Muscle of arm (tissue), 12 donors: ENCODE measurements around the gene KPNA4. TPM values are rescaled to one million over a fixed set of nuclear protein-coding genes. Genes with fewer than 3 reads are reported as not detected.
"Not testable (repeated sequence)": the region's sequence is repeated elsewhere in the genome, so short reads cannot be mapped to it uniquely, and the experiment has no call there.

ENCODE experiments used
- DNase-seq: peaks from one replicate; pipeline ENCODE4 v3.0.0-alpha.2; 2013
- polyA plus RNA-seq, 12 donors: library from polyadenylated mRNA; unstranded; fragments of 120-200 nt; gene quantifications; one replicate each; pipeline ENCODE4 v1.2.1, GENCODE V29; 2013; ENCODE audit not compliant: insufficient read length in 12 of 12

Gene KPNA4
- polyA plus RNA-seq, 12 donors: 27.3 to 84.4 (median 76.1) TPM; not detected in 1

DNA sequence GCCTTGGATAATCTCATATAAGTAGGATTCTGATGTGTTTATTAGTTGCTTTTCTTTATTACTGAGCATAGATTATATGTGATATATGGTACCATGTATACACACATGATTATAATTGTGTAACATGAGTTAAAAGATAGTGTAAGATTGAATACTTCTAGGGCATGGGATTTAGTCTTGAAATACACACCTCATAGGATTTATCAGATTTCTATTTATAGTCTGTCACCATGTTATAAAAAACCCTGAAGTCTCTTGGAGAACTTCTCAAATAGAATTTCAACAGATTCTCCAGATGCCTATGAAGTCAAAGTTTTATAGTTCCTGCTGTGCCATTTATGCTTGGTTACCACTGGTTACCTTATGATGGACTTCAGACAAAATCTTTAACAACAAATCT is 11.2 kb upstream of the KPNA4 start:
- DNase-seq: no peak

DNA sequence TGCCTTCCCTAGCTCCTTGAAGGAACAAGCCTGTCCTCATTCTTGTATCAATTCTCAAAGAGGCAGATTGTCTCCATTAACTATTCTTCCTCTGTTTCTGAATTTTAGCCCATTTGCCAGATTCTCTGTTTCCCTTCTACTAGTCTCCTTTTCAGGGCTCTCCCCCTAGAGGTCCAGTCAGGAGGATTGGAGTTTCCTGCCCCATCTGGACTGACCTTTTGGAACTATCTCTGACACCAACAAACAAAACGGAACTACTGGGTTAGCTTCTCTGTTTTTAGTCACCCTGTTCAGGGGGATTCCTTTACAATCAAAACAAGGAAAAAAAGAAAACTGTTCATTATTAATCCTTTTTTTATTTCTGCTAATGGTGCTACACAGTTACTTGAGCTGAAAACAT is 10.2 kb upstream of the KPNA4 start:
- DNase-seq: no peak

DNA sequence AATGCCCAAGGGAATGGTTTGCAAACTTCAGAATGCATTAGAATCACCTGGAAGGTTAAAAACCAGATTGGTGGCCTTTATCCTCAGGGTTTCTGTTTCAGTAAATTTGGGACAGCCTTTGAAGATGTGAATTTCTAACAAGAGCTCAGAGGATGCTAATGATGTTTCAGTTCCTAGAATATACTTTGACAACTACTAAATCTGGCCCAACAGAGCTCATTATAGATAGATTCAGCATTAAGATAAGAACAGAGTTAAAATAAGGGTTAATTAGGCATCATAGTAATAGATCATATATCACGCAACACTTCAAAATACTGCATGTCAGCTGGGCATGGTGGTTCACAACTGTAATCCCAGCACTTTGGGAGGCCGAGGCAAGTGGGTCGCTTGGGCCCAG is 9.3 kb upstream of the KPNA4 start:
- no peak for DNase-seq

DNA sequence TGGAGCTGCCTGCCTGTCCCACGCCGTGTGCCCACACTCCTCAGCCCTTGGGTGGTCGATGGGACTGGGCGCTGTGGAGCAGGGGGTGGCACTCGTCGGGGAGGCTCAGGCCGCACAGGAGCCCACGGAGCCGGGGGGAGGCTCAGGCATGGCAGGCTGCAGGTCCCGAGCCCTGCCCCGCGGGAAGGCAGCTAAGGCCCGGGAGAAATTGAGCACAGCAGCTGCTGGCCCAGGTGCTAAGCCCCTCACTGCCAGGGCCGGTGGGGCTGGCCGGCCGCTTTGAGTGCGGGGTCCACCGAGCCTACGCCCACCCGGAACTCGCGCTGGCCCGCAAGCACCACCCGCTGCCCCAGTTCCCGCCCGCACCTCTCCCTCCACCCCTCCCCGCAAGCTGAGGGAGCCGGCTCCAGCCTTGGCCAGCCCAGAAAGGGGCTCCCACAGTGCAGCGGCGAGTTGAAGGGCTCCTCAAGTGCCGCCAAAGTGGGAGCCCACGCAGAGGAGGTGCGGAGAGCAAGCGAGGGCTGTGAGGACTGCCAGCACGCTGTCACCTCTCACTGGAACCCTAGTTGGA is 8.7 kb upstream of the KPNA4 start:
- not testable (repeated sequence) for DNase-seq

DNA sequence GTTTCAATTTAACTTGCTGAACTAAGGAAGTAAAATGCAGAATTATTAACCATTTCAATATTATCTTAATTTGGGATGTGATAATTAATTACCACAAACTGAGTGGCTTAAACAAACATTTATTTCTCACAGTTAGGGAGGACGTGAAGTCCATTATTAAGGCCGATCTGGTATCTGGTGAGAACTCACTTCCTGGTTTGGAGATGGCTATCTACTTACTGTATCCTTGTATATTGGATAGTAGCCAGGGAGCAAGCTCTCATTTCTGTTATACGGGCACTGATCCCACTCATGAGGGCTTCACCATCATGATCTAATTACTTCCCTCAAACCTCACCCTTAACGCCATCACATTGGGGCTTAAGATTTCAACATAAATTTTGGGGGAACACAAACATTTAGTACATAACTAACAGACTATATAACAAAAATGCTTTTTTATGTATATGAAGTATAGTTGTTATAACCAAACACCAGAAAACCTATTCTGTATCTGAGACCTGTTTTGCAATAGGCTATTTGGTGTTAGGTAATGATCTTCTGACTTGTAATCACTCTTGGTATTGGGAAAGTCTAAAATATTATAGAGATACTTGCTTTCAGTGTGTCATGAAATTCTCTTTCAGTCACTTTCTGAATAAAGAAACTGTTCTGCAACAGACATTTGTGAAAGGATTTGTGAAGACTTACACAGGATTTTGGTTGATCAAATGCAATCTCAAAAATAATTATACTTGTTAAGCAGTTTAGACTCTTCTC is 4.7 kb upstream of the KPNA4 start:
- DNase-seq: no peak

DNA sequence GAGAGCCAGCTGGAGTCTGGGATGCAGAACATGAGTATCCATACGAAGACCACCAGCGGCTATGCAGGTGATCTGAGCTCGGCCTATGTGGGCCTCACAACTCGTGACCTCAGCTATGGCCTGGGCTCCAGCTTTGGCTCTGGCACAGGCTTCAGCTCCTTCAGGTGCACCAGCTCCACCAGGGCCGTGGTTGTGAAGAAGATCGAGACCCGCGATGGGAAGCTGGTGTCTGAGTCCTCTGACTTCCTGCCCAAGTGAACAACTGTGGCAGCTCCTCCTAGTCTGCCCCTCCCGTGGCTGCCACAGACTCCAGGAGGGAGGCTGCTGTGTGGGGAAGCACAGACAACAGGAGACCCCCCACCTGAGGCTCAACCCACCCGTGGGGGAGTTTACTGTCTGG is 3.6 kb upstream of the KPNA4 start:
- no peak for DNase-seq

DNA sequence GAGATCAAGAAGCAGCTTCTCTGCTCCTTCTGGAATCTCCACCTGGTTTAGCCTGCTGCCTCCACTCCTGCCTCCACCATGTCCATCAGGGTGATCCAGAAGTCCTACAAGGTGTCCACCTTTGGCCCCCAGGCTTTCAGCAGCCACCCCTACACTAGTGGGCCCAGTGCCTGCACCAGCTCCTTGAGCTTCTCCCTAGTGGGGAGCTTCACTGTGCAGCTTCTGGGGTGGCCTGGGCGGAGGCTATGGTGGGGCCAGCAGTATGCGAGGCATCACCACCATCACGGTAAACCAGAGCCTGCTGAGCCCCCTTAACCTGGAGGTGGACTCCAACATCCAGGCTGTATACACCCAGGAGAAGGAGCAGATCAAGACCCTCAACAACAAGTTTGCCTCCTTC is 2.4 kb upstream of the KPNA4 start:
- DNase-seq: no peak

DNA sequence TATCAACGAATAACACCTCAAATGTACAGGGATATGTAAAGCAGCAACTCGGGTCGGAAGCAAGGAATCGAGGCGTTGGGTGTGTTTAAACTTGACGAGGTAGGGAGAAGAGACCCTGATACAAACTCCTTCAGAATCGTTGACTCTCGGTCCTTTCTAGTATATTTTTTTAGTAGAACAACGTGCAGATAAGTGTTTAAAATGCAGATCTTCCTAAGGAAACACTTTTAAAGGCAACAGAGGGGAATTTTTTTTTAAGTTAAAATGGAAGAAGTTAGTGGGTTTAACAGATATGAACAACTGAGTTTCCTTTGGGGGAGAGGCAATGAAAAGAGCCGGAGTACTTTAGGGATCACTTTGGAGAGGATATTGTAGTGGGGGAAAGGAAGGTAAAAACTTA is 1.1 kb upstream of the KPNA4 start:
- no peak for DNase-seq

DNA sequence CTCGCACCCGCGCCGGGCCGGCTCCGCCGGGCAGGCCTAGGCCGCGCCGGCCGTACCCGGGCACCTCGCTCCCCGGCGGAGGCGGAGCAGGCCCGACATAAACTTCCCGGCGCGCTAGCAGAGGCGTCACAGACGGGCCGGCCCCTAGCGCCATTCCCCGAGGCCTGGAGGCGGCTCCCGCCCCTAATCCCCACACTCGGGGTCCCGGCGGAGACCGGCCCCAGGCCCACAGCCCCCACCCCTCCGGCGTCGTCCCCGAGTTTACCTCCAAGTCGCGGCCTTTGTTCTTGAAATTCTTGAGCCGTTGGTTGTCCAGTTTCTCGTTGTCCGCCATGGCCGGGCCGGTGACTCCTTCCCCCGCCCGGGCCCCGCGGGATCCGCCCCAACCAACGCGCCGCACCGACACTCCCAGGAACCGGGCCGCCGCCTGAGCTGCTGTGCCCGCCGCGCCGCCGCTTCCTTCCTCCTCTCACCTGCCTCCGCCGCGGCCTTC is 376 bp downstream of the KPNA4 start:
- DNase-seq: peak; percentile 77

DNA sequence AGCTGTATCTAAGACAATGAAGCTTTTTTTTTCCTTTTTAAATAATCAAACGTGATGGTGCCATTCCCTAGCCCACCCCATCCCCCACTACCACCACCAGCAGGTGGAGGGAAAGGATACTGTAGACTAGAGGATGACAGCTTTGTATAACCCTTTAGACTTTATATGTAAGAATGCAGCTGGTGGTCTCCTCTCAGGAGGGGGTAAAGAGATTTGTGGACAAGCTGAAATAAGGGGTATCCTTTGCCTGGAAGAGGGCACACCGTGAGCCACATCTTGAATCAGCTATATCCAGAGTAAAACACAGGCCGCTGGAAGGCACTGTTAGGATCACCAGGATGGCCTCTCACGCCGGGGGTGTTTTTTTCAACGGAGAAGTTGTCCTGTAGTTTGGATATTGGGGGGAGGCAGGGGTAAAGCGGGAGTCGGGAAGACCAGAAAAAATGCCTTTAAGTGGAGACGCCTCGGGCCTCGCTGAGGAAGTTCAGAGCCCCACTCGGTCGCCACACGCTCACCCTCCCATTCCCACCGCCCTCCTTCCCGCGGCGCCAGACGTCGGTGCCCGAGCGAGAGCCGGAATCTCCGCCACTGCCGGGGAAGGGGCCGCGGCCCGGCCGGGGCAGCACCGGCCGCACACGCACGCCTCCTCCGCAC is 986 bp downstream of the KPNA4 start:
- DNase-seq: peak; percentile 7

DNA sequence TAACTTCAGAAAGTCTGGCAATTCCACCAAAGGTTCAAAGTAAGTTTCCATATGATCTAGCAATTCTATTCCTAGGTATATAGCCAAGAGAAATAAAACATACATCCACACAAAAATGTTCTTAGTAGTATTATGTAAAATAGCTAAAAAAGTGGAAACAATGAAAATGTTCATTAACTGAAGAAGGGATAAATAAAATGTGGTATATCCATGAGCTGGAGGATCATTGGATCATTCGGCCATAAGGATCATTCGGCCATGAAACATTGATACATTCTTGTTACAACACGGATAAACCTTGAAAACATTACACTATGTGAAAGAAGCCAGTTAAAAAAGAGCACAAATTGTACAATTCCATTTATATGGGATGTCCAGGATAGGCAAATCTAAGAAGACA is 2.4 kb downstream of the KPNA4 start:
- no peak for DNase-seq

DNA sequence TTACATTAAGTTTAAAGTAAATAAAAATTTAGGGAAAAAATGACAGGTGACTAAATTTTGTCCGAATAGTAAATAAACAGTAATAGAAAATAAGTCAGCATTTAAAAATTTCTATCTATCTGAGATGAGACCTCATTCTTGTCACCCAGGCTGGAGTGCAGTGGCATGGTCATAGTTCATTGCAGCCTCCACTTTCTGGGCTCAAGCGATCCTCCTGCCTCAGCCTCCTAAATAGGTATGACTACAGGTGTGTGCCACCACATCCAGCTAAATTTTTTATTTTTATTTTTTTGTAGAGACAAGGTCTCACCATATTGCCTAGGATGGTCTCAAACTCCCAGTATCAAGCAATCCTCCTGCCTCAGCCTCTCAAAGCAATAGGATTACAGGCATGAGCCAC is 7.8 kb downstream of the KPNA4 start:
- DNase-seq: no peak

DNA sequence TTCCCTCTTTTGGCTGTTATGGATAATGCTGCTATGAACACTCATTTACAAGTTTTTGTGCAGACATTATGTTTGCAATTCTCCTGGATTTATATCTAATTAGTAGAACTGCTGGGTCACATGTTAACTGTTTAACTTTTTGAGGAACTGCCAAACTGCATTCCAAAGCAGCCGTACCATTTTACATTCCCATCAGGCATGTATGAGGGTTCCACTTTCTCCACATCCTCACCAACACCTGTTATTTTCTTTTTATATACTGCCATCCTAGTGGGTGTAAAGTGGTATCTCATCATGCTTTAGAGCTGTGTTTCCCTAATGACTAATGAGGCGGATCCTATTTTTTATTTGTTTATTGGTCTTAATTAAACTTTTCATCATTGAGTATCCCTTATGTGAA is 9.2 kb downstream of the KPNA4 start:
- DNase-seq: no peak

DNA sequence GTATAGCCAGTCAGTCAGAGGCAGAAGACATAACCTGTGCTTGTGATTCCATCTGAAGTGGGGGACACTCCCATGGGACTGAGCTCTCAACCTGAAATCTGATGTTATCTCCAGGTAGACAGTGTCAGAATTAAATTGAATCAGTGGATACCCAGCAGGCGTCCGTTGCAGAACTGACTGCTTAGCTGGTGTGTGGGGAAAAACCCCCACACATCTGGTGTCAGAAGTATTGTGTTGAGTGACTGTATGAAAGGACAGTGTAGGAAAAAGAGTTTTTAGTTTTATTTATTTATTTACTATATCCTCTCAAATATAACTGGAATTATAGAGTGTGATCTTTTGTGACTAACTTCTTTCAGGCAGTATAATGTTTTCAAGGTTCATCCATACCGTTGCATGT is 10.4 kb downstream of the KPNA4 start:
- no peak for DNase-seq

DNA sequence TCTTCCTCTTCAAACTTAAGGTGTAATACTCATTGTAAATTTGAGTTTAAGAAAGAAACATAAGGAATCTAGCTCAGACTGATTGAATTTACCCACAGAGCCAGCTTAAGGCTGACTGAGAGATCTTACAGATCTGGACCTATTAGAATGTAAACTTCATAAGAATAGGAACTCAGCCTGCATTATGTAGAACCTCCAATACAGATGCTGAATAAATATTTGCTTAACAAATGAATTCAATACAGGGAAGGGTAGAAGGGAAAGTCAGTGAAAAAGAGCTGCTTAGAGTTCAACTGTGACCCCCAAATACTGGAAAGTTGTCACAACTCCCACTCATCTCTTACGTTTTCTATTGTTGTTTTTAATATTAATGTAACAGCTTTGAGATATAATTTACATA is 11.5 kb downstream of the KPNA4 start:
- no peak for DNase-seq

DNA sequence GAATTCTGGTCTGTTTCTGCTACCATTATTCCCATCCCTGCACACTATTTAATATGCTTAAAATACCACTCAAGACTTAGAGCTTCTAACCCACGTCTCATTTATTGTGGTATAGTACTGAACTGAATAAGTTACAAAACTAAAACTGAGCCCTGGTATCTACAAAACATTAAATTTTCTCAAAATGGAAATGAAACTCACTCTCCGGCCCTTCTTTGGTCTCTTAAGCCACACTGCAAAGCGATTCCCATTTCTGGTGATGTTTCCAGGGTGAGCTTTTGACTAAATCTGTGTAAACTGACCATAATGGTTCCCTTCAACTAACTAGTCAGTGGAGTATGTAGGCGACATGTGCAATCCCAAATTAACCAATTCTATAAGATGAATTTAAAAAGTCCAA is 18.6 kb downstream of the KPNA4 start:
- DNase-seq: no peak

DNA sequence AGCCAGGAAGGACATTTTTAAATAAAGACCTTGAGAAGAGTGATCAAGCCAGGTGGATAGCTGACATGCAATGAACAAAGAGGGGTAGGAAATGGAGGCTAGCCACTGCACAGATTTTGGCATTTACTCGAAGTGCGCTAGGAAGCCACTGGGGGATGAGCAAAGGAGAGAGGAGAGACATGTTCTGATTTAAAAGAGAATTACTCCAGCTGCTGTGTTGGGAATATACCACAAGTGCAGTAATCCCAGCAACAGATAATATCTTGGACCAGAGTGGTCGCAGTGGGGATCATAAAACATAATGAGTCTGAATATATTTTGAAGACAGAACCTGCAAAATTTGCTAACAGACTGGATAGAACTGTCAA is 19.9 kb downstream of the KPNA4 start:
- DNase-seq: no peak

DNA sequence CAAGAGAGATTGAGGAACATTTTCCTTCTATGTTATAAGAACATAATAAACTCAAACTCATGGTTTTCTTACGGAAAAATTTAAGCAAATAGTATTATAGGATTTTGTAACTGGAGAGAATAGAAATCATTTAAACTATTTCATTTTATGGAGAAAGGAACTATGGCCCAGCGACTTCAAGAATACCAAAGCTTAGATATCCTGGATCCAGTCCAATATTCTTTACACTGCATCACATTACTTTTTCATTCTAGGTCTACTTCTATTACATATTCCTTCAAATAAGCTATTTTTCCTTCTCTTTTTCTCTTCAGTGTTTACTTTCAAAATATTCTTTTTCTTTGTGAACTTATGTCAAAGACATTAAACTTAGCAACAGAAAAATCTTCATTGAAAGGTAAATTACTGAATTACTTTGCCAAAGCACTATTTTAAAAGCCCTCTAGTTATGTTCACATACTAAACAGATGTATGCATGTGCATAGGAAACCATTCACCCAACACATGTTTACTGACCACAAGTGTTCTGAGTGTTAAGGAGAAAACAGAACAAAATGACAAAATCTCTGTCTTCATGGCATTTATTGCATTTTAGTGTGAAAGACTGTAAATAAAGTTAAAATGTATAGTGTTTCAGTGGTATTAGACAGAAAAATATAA is 20.4 kb downstream of the KPNA4 start:
- peak; percentile 6 for DNase-seq

DNA sequence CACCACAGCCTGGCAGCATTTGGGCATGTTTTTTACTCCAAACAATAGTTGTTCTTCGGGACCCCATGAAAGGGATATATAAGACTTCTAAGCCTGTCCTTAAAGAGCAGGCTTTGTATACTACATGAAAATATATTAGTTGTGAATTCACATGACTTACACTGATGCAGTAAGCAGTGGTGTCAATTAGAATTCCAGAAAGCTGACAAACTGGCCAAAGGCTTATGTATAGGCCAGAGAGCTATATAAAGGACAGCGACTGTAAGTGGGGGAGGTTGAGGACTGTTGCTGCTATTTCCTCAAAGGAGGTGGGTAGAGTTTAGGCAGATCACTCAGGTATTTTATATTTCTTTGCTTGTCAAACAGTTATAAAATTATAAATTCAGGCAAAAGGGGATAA is 24.8 kb downstream of the KPNA4 start:
- no peak for DNase-seq

DNA sequence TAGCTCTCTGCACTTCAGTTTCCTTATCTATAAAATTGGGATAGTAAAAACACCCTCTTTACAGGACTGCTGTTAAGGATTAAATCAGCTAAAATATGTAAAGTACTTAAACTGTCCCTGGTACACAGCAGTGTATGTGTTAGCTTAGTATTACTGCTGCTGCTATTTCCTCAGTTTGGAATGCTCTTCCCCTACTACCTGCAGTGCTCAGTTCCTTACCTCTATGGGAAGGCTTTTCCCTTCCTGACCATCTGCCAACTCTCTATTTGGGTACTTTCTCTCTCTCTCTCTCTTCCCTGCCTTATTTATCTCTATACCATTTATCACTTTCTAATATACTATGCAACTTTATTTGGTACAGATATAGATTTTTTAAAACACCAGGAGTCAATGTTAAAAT is 26.5 kb downstream of the KPNA4 start:
- DNase-seq: no peak

DNA sequence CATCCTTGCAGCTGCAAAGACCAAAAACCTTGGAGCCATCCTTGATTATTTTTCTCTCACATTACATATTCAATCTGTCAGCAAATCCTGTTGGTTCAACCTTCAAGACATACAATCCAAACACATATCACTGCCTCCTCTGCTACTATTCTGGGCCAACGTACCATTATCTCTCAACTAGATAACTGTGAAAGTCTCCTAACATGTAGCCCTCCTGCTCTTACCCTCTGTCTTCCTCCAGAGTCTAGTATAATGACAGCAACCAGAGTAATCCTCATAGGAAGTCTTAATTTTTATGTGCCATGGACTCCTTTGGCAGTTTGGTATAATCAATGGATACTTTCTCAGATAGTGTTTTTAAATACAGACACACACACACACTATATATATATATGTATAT is 27.6 kb downstream of the KPNA4 start:
- DNase-seq: no peak

DNA sequence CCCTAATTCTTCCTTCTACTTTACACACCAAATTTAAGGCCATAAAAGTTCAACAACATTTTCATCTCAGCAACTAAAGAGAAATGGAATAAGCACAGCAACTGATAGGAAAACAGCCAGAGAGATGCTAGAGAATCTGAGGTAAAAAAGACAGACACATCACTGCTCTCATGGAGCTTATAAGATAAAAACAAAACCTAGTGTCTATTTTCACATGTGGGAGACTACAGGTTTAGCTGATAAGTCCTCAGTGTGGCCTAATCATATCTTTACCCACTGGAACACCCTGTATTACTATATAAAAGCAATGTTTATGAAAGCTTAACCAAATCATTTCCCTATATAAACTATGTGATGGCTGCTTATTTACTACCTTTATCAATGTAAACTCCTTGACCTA is 33.0 kb downstream of the KPNA4 start:
- no peak for DNase-seq

DNA sequence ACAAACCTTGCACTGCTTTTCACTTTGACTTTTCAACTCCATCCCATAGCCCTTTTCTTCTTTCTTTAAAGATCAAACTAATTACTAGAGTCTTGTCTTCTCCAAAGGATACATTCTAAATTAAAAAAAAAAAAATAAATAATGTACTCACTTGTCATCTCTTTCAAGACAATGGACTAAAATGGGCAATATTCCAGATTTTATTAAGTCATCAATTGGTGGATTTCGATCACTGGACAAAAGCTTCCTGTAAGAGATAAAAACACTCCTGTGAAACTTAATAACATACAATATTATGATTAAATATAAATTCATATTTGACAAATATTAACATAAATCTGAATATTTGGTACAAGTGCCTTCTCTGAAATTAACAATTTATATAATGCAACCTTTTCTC is 34.1 kb downstream of the KPNA4 start:
- no peak for DNase-seq
